Muscle of leg (tissue), 11 donors: ENCODE measurements around the gene DAO. TPM values are rescaled to one million over a fixed set of nuclear protein-coding genes. Genes with fewer than 3 reads are reported as not detected.

Source experiments
- DNase-seq: peaks from one replicate; pipeline ENCODE4 v3.0.0; 2013
- H3K27ac ChIP-seq: one replicate; pipeline ENCODE4 v1.5.1; 2013; ENCODE audit warnings: mild to moderate bottlenecking, low read length, control low read depth
- H3K27me3 ChIP-seq: one replicate; pipeline ENCODE4 v1.6.1; 2013; ENCODE audit warnings: low read length; ENCODE audit not compliant: control insufficient read depth, insufficient read depth
- H3K36me3 ChIP-seq: one replicate; pipeline ENCODE4 v1.6.1; 2013; ENCODE audit warnings: low read length; ENCODE audit not compliant: control insufficient read depth, insufficient read depth
- H3K4me1 ChIP-seq: one replicate; pipeline ENCODE4 v1.6.1; 2013; ENCODE audit warnings: low read length; ENCODE audit not compliant: control insufficient read depth, insufficient read depth
- H3K4me3 ChIP-seq: one replicate; pipeline ENCODE4 v1.5.1; 2013; ENCODE audit warnings: low read length, control low read depth
- H3K9me3 ChIP-seq: replicated peaks from 2 replicates; pipeline ENCODE4 v1.6.1; 2013; ENCODE audit warnings: low read depth, low read length; ENCODE audit not compliant: control insufficient read depth
- WGBS: methylation state at CpG from one replicate; pipeline ENCODE4 v1.1.5; 2013; ENCODE audit warnings: missing lambda C conversion rate; ENCODE audit not compliant: insufficient coverage; 5-methylcytosine and 5-hydroxymethylcytosine counted together
- polyA plus RNA-seq, 8 donors: library from polyadenylated mRNA; unstranded; fragments of 120-200 nt; gene quantifications; one replicate each; pipeline versions ENCODE4 v1.2.1 to v1.2.3, GENCODE V29; 2013; ENCODE audit warnings: inconsistent platforms in 1 of 8, low replicate concordance in 1 of 8; ENCODE audit not compliant: insufficient read length in 8 of 8, insufficient read depth in 1 of 8
- total RNA-seq: library from RNA; stranded (reverse); fragments of 120-200 nt; gene quantifications from one replicate; pipeline ENCODE4 v1.2.4, GENCODE V29; 2013

DAO gene
- total and polyA plus RNA-seq, 9 donors = 0.09 to 0.52 (median 0.17) TPM; not detected in 2

- DNase-seq = no peak
- H3K27me3 ChIP-seq = no peaks in the 10 kb centered on the region
- no peaks in the 10 kb centered on the region for H3K36me3 ChIP-seq
- no peak overlapping the region for H3K27ac ChIP-seq
- H3K4me1 ChIP-seq = no peaks in the 10 kb centered on the region
- no CpG with 5 or more reads among the region's 4 CpGs for WGBS
- H3K4me3 ChIP-seq = no peak overlapping the region
- no peaks in the 10 kb centered on the region for H3K9me3 ChIP-seq
These were observed 11.1 kb upstream of the DAO start for GRCh38 chr12:108868781-108869180.

DNA sequence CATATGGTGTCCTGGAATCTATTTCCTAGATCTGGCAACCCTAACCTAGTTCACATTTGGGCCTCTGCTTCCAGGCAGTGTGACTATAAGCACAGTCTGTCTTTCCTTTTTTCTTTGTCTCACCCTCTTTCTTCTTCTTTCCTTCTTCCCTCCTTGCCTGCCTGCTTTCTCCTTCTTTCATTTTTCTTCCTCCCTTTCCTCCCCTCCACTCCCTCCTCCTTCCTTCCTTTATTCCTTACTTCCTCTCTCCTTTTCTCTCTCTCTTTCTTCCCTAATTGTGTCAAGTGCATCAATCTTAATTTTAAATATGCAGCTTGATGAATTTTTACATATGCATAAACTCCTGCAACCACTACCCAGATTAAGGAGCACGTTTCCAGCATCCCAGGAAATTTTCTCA lies 4.6 kb upstream of the DAO start:
- no peaks in the 10 kb centered on the region for H3K9me3 ChIP-seq
- peaks cover 2% of the 10 kb centered on the region for H3K4me1 ChIP-seq
- no peak overlapping the region for H3K27ac ChIP-seq
- no peak for DNase-seq
- H3K4me3 ChIP-seq = no peak overlapping the region
- H3K27me3 ChIP-seq = no peaks in the 10 kb centered on the region
- no peaks in the 10 kb centered on the region for H3K36me3 ChIP-seq
- WGBS = no CpG with 5 or more reads among the region's 1 CpG

DNA sequence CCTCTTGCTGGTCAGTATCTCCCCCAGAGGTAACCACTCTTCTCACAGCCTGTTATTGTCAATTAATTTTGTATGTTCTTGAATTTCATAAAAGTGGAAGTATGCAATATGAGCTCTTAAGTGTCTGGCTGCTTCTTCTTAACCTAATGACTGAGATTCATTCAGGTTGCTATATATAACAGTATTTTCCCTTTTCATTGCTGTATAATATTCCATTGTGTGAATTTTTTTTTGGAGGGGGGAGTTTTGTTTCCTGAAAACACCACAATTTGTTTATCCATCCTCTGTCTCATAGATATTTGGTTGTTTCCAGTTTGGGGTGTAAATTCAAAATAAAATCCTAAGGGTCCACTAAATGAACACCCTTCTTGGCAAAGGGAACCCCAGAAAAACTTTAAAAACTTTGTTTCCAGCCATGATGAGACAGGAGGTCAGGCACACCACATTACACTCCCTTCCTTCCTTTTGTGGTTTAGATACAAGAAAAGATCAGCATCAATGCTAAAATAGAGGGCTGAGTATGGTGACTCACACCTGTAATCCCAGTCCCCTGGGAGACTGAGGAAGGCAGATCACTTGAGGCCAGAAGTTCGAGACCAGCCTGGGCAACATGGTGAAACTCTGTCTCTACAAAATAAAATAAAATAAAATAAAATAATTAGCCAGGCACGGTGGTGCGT lies 4.1 kb upstream of the DAO start:
- Histone ChIP-seq H3K36me3 (no peaks in the 10 kb centered on the region), H3K27ac (no peak overlapping the region), H3K4me3 (no peak overlapping the region), H3K27me3 (no peaks in the 10 kb centered on the region), H3K9me3 (no peaks in the 10 kb centered on the region), H3K4me1 (peaks cover 2% of the 10 kb centered on the region)
- WGBS = no CpG with 5 or more reads among the region's 3 CpGs
- no peak for DNase-seq

DNA sequence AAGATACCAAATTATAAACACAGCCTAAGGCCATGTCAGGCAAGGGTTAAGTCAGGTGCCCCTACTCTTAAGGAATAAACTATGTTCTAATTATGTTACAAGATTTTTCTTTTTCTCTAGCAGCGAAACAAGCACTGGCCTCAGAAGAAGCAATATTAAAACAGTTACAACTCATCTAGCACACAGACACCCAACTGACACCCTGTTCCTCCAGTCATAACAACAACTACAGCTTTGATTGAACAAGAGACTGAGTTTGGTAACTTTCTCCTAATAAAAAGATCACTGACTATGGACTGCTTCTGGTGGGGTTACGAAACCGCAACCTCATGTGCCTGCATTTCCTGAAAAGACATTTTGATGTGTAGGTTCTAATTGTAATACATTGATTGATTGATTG lies 3.3 kb upstream of the DAO start:
- Histone ChIP-seq H3K4me1 (peaks cover 2% of the 10 kb centered on the region), H3K36me3 (no peaks in the 10 kb centered on the region), H3K9me3 (no peaks in the 10 kb centered on the region), H3K4me3 (no peak overlapping the region), H3K27ac (no peak overlapping the region), H3K27me3 (no peaks in the 10 kb centered on the region)
- DNase-seq = no peak
- no CpG with 5 or more reads among the region's 3 CpGs for WGBS

DNA sequence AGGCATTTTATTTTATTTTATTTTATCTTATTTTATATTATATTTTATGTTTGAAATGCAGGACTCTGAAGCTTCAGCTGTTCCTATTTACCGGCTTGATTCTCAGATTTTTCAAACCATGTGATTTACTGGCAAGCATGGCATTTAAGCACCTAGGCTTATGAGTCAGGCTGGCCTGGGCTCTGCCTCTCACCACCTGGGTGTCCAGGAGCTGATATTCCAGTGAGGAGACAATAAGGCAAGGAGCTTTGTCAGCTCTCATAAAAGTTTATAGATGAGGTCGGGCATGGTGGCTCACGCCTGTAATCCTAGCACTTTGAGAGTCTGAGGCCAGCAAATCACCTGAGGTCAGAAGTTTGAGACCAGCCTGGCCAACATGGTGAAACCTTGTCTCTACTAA lies 2.1 kb downstream of the DAO start:
- Histone ChIP-seq H3K4me1 (peaks cover 2% of the 10 kb centered on the region), H3K36me3 (no peaks in the 10 kb centered on the region), H3K27ac (no peak overlapping the region), H3K27me3 (peaks cover 3% of the 10 kb centered on the region), H3K9me3 (no peaks in the 10 kb centered on the region), H3K4me3 (no peak overlapping the region)
- no peak for DNase-seq
- WGBS = 62% methylated on average over 2 of the region's 3 CpGs

DNA sequence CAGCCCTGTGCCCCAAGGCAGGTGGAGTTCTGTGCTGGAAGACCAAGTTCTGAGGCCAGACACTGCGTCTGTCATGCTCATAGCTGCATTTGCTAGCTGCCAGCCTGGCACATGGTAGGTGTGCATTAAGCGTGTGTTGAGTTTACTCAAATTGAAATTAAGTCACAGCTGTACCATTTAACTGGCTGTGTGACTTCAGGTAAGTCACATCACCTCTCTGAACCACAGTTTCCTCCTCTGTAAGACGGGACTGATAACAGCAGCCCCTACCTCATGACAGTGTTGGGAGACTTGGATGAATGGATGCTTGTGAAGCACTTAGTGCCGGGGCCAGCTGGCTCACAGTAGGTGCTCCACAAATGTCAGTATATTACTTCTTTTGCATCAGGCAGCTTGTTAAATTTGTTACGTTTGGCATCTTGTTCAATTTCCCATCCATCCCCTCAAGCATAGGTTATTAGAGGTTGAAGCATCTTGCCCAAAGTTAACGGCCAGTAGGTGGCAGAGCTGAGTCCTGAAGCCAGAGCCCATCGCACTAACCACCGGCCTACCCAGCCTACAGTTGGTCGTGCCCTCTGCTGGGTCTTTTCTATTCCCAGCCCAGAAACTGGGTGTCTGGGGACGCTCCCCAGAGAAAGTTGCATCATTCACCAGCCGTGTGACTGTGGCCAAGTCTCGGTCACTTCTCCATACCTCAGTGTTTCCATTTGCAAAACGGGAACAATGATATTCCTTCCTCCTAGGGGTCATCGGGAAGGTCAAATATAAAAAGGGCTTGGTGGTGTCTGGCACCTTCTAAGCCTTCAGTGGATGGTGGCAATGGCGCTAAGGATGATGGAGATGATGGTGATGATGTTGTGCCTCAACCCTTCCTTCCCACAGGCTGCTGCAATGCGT lies 4.5 kb downstream of the DAO start:
- no peaks in the 10 kb centered on the region for H3K36me3 ChIP-seq
- peak; percentile 27 for DNase-seq
- no peak overlapping the region for H3K27ac ChIP-seq
- WGBS = 49% methylated on average over 5 of the region's 16 CpGs
- H3K4me3 ChIP-seq = no peak overlapping the region
- peaks cover 3% of the 10 kb centered on the region for H3K27me3 ChIP-seq
- H3K4me1 ChIP-seq = peaks cover 2% of the 10 kb centered on the region
- H3K9me3 ChIP-seq = no peaks in the 10 kb centered on the region

GRCh38 chr12:108886873-108887629 lies 7.2 kb downstream of the DAO start:
- no peaks in the 10 kb centered on the region for H3K36me3 ChIP-seq
- H3K27me3 ChIP-seq = peaks cover 3% of the 10 kb centered on the region
- DNase-seq = no peak
- H3K27ac ChIP-seq = no peak overlapping the region
- H3K4me1 ChIP-seq = no peaks in the 10 kb centered on the region
- peaks cover 2% of the 10 kb centered on the region for H3K9me3 ChIP-seq
- WGBS = 66% methylated on average over 4 of the region's 9 CpGs
- H3K4me3 ChIP-seq = no peak overlapping the region

GRCh38 chr12:108888031-108888430 lies 8.1 kb downstream of the DAO start:
- 55% methylated on average over 5 of the region's 6 CpGs for WGBS
- DNase-seq = no peak
- H3K27me3 ChIP-seq = no peaks in the 10 kb centered on the region
- H3K9me3 ChIP-seq = peaks cover 2% of the 10 kb centered on the region
- H3K36me3 ChIP-seq = no peaks in the 10 kb centered on the region
- no peak overlapping the region for H3K27ac ChIP-seq
- no peak overlapping the region for H3K4me3 ChIP-seq
- no peaks in the 10 kb centered on the region for H3K4me1 ChIP-seq

GRCh38 chr12:108890208-108890607 lies 10.3 kb downstream of the DAO start:
- Histone ChIP-seq H3K9me3 (peaks cover 2% of the 10 kb centered on the region), H3K36me3 (no peaks in the 10 kb centered on the region), H3K27me3 (no peaks in the 10 kb centered on the region), H3K27ac (no peak overlapping the region), H3K4me3 (no peak overlapping the region), H3K4me1 (no peaks in the 10 kb centered on the region)
- 49% methylated on average over 2 of the region's 2 CpGs for WGBS
- DNase-seq = peak; percentile 11

- no peaks in the 10 kb centered on the region for H3K9me3 ChIP-seq
- no peaks in the 10 kb centered on the region for H3K4me1 ChIP-seq
- H3K4me3 ChIP-seq = no peak overlapping the region
- H3K27me3 ChIP-seq = no peaks in the 10 kb centered on the region
- 92% methylated on average over 5 of the region's 5 CpGs for WGBS
- H3K27ac ChIP-seq = no peak overlapping the region
- no peaks in the 10 kb centered on the region for H3K36me3 ChIP-seq
- no peak for DNase-seq
These were observed 15.4 kb downstream of the DAO start for GRCh38 chr12:108895220-108895802.
